Left colon (tissue), 2 donors: Measurements from ENCODE around the gene CTAG1B. TPM values are rescaled to one million over a fixed set of nuclear protein-coding genes. Genes with fewer than 3 reads are reported as not detected.
"Not testable (repeated sequence)": the region's sequence is repeated elsewhere in the genome, so short reads cannot be mapped to it uniquely, and the experiment has no call there.

Experiments
- ATAC-seq: fragments of 200-7000 bp; cut with Tn5 transposase; one replicate; pipeline ENCODE4 v1.9.1; 2020; ENCODE audit warnings: mild to moderate bottlenecking, moderate library complexity
- DNase-seq, 2 donors: peaks; one replicate each; pipeline ENCODE4 v3.0.0-alpha.2; 2020
- intact Hi-C, 2 donors: fragments of 100-400 bp; cut with DNase I in 1 of 2; cut with micrococcal nuclease in 1 of 2; formaldehyde crosslinking; loops; one replicate each; pipeline versions ENCODE4 v1.11.2 to v1.14.0; 2022; cut with DNase I, micrococcal nuclease
- total RNA-seq, 2 donors: library from RNA; stranded (reverse); fragmentation: NEBNext Ultra II Directional; extraction: Animal tissue kit (Norgen Biotek cat#: 25700); gene quantifications; one replicate each; pipeline ENCODE4 v1.2.1, GENCODE V29; 2021
- donor health status: DM: no; HTN: no; CAD: no.
- donor health status: DM: yes; HTN: yes; CAD: no.

The CTAG1B gene
- total RNA-seq, 2 donors from 2014 or later: not detected

DNA sequence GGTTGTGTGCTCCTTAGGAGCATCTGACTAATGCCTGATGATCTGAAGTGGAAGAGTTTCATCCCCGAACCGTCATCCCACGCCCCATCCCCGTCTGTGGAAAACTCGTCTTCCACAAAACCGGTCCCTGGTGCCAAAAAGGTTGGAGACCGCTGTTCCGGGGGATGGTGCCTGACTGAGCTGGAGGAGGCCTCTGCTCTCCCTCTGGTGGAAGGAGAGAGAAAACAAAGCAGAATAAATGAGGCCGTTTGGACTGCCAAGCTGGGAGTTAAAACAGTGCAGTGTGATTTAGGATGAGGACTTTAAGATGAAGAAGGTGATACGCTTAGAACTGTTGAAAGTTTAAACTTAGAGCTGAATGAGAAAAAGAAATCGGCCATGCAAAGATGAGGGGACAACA lies 14.6 kb upstream of the CTAG1B start:
- ATAC-seq, intact Hi-C loops, DNase-seq: not testable (repeated sequence)

- ATAC-seq, intact Hi-C loops, DNase-seq: not testable (repeated sequence)
Observed at GRCh38 chrX:154630949-154631348, 11.9 kb upstream of the CTAG1B start.

DNA sequence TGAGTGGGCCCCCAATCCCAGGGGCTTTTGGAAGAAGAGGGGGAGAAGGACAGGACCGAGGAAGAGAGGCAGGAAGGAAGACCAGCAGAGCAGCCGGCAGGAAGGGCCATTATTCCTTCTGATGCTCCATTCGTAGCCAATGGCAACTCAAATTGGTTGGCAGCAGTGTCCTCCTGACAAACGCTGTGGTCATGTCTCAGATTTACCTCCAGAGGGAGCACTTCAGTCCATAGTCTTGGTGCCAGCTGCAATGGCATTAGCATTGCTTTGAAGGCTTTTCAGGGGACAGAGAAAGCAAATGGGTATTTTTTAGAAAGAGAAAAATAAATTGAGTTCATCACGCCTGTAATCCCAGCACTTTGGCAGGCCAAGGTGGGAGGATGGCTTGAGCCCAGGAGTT lies 9.9 kb upstream of the CTAG1B start:
- DNase-seq, intact Hi-C loops: not testable (repeated sequence)
- ATAC-seq: peak; percentile 38

DNA sequence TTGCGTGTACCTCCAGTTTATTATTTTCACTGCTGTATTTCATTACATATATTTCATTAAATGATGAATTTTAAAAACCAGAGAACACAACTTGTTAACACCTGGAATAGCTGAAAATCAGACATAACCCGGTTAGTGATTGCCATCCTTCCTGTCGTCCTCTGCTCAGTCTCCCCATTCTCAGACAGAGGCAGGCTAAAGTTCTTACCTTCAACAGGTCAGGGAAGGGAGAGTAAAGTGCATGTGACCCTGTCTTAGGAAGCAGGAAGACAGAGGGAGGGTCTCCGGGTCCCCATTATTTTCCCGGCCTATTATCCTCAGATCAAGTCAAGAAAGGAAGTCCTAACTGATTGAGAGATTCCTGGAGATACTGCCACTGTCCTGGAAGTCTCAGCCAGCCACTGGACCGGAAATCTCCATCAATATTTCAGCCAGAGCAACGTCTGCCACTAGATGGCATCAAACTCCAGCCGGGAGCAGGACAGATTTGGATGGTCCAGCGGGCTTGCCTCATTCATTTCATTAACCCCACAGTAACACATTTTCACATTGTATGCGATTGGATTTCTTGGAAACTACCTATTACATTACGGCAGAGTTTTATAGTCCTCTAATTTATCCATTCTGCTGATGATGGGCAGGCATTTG lies 1.8 kb upstream of the CTAG1B start:
- ATAC-seq: peak; percentile 41
- intact Hi-C loops, DNase-seq: not testable (repeated sequence)

- intact Hi-C loops, ATAC-seq, DNase-seq: not testable (repeated sequence)
Observed at GRCh38 chrX:154613586-154613985, 5.5 kb downstream of the CTAG1B start.

GRCh38 chrX:154611146-154611545 lies 7.9 kb downstream of the CTAG1B start:
- DNase-seq, ATAC-seq, intact Hi-C loops: not testable (repeated sequence)

DNA sequence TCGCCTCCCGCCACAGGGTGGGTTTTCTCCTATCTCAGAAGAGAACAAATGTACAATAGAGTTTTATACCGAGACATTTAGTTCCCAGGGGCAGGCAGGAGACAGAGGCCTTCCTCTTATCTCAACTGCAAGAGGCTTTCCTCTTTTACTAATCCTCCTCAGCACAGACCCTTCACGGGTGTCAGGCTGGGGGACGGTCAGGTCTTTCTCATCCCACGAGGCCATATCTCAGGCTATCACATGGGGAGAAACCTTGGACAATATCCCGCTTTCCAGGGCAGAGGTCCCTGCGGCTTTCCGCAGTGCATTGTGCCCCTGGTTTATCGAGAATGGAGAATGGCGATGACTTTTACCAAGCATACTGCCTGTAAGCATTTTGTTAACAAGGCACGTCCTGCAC lies 10.3 kb downstream of the CTAG1B start:
- intact Hi-C loops, DNase-seq, ATAC-seq: not testable (repeated sequence)

DNA sequence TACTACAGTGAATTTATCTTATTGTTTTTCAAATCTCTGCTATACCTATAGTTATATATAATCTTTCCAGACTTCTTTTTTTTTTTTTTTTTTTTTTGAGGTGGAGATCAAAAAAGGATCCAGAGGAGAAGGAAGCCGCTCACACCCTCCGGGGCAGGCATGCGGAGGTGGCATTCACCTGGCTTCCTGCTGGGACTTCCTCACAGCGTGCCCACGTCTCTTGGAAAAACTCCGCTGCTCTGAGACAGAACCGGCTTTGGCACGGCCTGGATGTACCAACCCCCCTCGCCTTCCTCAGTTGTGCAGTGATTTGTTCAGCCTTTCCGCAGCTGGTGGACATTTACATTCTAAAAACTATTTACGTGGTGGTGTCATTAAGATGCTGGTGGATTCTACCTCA lies 11.1 kb downstream of the CTAG1B start:
- DNase-seq, ATAC-seq, intact Hi-C loops: not testable (repeated sequence)

DNA sequence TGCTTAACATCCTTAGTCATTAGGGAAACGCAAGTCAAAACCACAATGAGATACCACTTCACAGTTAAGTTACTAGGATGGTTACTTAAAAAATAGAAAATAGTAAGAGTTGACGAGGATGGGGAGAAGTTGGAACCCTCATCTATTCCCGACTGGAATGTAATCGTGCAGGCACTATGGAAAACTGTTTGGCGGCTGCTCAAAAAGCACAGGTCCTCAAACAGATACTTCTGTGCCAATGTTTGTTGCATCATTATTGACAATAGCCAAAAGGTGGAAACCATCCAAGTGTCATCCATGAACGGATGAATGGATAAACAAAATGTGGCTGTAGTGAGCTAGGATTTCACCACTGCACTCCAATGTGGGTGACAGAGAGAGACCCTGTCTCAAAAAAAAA lies 11.7 kb downstream of the CTAG1B start:
- intact Hi-C loops: no loop called here
- DNase-seq: no peak
- ATAC-seq: no peak

DNA sequence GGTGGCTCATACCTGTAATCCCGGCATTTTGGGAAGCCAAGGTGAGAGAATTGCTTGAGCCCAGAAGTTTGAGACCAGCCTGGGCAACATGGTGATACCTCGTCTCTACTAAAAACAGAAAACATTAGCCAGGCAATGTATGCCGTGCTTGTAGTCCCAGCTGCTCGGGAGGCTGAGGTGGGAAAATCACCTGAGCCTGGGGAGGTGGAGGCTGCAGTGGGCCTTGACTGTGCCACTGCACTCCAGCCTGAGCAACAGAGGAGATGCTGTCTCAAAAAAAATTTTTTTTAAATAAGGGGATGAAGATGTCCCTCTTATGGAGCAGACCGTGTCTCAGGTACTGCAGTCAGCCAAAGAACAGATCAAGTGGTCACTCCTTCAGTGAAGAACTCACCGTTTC lies 13.5 kb downstream of the CTAG1B start:
- intact Hi-C loops: no loop called here
- no peak for DNase-seq
- no peak for ATAC-seq

- no peak for DNase-seq
- intact Hi-C loops: no loop called here
- ATAC-seq: no peak
Observed at GRCh38 chrX:154603438-154604430, 15.3 kb downstream of the CTAG1B start.

- ATAC-seq (no peak), DNase-seq (no peak)
- intact Hi-C loops: no loop called here
Observed at GRCh38 chrX:154602766-154603437, 16.2 kb downstream of the CTAG1B start.

DNA sequence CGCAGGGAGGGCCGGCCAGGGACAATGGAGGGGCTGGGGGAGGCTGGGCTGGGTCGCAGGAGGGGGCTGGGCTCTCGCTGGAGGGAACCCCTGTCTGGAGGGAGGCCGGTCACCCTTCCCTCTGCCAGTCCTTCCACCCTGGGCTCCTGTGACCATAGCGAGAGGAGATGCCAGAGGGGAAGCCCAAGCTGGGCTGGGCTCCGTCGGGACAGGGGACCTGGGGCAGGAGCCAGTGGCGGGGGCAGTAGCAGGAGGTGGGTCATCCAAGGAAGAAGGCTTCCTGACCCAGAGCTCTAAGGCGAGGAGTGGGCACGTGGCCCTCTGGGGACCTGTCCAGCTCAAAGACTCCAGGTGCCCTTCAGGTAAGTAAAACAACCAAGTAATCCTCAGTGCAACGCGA lies 16.9 kb downstream of the CTAG1B start:
- ATAC-seq: no peak
- intact Hi-C loops: no loop called here
- DNase-seq: no peak

DNA sequence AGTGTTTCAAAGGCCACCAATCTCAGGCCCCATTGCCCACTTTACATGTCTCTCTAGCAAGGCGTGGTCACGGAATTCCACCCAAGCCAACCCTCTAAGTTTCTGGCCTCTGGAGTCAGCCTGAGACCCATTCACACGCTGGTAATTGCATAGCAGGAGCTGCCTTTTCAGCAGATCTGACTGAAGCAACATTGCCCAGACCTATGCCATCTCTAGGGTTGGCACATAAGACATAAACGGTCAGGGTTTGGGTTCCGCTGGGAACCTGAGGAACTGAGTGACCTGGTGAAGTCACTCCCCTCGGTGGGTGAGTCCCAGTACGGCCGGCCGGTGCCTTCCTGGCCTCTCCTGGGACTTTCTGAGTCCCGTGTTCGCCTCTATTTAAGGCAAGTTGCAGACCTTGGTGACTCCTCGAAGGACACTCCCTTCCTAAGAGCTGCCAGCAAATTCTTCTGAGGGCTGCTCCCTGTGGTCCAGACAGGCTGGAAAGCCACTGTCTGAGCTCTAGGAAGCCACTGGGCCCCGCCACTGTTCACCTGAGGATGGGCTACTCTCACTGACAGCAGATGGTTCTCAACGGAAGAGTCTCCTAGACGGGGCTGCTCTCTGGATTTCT lies 18.2 kb downstream of the CTAG1B start:
- ATAC-seq (no peak), DNase-seq (no peak)
- intact Hi-C loops: no loop called here

DNA sequence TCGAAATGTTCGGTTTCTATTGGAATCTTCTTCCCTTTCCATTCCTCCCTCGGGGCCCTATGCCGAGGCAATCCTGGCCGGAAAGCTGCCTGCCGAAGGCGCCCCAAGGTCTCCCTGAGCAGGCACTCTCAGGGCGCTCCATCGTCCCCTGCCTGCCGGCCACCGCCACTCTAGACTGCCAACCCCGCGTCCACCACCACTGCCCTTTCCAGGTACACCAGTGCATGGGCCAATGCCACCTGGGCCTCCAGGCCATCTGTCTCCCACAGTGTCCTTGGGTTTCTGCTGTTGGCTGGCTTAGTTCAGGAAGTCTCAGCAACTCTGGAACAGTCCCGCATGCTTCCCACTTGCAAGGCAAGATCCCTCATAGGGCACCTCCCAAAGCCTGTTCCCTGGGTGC lies 19.6 kb downstream of the CTAG1B start:
- ATAC-seq (no peak), DNase-seq (no peak)
- intact Hi-C loops: no loop called here

DNA sequence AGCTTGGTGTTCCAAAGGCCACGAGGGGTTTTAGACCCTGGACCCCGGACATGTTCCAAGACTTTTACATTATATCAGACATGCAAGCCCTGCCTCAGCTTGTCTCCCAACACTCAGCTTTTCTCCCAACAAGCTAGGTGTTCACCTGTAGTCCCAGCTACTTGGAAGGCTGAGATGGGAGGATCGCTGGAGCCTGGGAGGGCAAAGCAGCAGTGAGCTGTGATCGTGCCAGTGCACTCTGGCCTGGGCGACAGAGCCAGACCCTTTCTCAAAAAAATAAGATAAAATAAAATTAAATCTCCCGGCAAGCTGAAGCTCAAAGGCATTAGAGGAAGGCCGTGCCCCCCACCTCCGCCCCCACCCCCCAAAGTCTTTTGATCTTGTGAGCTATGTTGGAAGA lies 20.4 kb downstream of the CTAG1B start:
- no peak for DNase-seq
- ATAC-seq: no peak
- intact Hi-C loops: no loop called here

GRCh38 chrX:154597221-154597620 lies 21.9 kb downstream of the CTAG1B start:
- no peak for ATAC-seq
- intact Hi-C loops: no loop called here
- no peak for DNase-seq

- ATAC-seq (no peak), DNase-seq (no peak)
- intact Hi-C loops: no loop called here
Observed at GRCh38 chrX:154596290-154596929, 22.7 kb downstream of the CTAG1B start.
